ENCODE measurements around the gene FNBP1.

DNA sequence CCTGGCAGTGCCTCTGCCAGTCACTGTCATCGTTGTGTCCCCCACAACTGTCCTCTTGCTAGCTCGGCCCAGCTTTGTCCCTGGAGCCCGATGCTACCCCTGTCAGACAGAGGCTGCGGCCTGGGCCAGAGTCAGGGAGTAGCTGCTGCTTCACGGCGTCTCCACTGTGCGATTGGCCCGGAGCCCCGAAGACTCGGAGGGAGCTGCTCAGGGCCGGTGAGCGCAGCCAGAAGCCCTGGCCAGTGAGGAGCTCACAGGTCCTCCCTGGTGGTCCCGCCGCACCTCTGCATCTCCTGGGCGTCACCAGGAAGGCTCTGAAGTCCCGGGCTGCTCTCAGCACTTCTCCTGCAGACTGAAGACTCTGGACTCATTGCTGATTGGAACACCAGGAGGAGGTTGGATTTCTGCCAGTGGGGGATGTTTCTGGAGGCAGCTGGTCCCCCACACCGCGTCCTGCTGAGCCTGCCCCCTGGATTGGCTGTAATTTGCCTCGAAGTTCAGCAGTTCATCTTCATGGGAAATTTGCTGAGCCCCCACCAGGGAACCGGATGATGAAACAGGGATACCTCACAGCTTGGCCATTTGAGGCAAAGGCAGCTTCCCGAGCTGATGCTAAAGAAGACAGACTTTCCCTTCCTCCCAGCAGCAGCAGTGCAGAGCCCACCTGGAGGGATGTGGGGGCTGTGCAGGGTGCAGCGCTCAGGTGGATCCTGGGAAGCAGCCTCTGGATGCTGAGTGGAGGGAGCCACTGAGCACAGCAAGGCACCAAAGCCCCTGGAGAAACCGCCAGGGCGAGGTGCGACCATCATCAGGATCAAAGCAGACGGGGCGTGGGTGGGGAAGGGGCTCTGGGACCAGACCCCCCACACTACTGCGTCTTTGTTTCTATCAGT lies 162.1 kb downstream of the FNBP1 start:
- TF ChIP-seq, protein P1, sequence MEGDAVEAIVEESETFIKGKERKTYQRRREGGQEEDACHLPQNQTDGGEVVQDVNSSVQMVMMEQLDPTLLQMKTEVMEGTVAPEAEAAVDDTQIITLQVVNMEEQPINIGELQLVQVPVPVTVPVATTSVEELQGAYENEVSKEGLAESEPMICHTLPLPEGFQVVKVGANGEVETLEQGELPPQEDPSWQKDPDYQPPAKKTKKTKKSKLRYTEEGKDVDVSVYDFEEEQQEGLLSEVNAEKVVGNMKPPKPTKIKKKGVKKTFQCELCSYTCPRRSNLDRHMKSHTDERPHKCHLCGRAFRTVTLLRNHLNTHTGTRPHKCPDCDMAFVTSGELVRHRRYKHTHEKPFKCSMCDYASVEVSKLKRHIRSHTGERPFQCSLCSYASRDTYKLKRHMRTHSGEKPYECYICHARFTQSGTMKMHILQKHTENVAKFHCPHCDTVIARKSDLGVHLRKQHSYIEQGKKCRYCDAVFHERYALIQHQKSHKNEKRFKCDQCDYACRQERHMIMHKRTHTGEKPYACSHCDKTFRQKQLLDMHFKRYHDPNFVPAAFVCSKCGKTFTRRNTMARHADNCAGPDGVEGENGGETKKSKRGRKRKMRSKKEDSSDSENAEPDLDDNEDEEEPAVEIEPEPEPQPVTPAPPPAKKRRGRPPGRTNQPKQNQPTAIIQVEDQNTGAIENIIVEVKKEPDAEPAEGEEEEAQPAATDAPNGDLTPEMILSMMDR (IDR thresholded peaks at IDR 0.05), result no peak
- TF ChIP-seq POLR2AphosphoS5 (IDR thresholded peaks at IDR 0.05), result no peak
- TF ChIP-seq POLR2A (IDR thresholded peaks at IDR 0.05), result no peak

Measured in sigmoid colon (tissue), 4 donors.